ENCODE results near the gene DISP3.
A peak's percentile ranks its signal among the peaks of the same experiment; 100 is the strongest.

Gene DISP3

GRCh38 chr1:11478571-11479374, at the start of gene DISP3:
TSS of gene DISP3 (plus strand) at chr1:11479155. CDS start at chr1:11500993, 21,838 bp downstream.
- peak; percentile 39 to 68 (median 40) for DNase-seq (ENCODE audit: low read depth in 3 of 3)

GRCh38 chr1:11429226-11429625, 49.7 kb upstream of the DISP3 start:
- DNase-seq (ENCODE audit: low read depth in 3 of 3): no peak

- DNase-seq (ENCODE audit: low read depth in 3 of 3): no peak
Measured at GRCh38 chr1:11429935-11430334, 49.0 kb upstream of the DISP3 start.

GRCh38 chr1:11431941-11432507, 46.9 kb upstream of the DISP3 start:
- no peak for DNase-seq (ENCODE audit: low read depth in 3 of 3)

- DNase-seq (ENCODE audit: low read depth in 3 of 3): no peak
Measured at GRCh38 chr1:11432526-11432925, 46.4 kb upstream of the DISP3 start.

- no peak for DNase-seq (ENCODE audit: low read depth in 3 of 3)
Measured at GRCh38 chr1:11434501-11434900, 44.5 kb upstream of the DISP3 start.

- DNase-seq (ENCODE audit: low read depth in 3 of 3): no peak
Measured at GRCh38 chr1:11434926-11435325, 44.0 kb upstream of the DISP3 start.

GRCh38 chr1:11438996-11439395, 40.0 kb upstream of the DISP3 start:
- DNase-seq (ENCODE audit: low read depth in 3 of 3): no peak

- DNase-seq (ENCODE audit: low read depth in 3 of 3): no peak
Measured at GRCh38 chr1:11441211-11441952, 37.6 kb upstream of the DISP3 start.

- DNase-seq (ENCODE audit: low read depth in 3 of 3): no peak
Measured at GRCh38 chr1:11443043-11443442, 35.9 kb upstream of the DISP3 start.

- no peak for DNase-seq (ENCODE audit: low read depth in 3 of 3)
Measured at GRCh38 chr1:11443961-11444658, 34.8 kb upstream of the DISP3 start.

- DNase-seq (ENCODE audit: low read depth in 3 of 3): no peak
Measured at GRCh38 chr1:11444907-11445306, 34.0 kb upstream of the DISP3 start.

- DNase-seq (ENCODE audit: low read depth in 3 of 3): no peak
Measured at GRCh38 chr1:11447903-11448302, 31.1 kb upstream of the DISP3 start.

- no peak for DNase-seq (ENCODE audit: low read depth in 3 of 3)
Measured at GRCh38 chr1:11448373-11449099, 30.4 kb upstream of the DISP3 start.

- no peak for DNase-seq (ENCODE audit: low read depth in 3 of 3)
Measured at GRCh38 chr1:11449100-11449403, 29.9 kb upstream of the DISP3 start.

- no peak for DNase-seq (ENCODE audit: low read depth in 3 of 3)
Measured at GRCh38 chr1:11450310-11450709, 28.6 kb upstream of the DISP3 start.

GRCh38 chr1:11453742-11454491, 25.0 kb upstream of the DISP3 start:
- DNase-seq (ENCODE audit: low read depth in 3 of 3): no peak

- DNase-seq (ENCODE audit: low read depth in 3 of 3): no peak
Measured at GRCh38 chr1:11455967-11456570, 22.9 kb upstream of the DISP3 start.

GRCh38 chr1:11456965-11457364, 22.0 kb upstream of the DISP3 start:
- DNase-seq (ENCODE audit: low read depth in 3 of 3): no peak

GRCh38 chr1:11458811-11459275, 20.1 kb upstream of the DISP3 start:
- no peak for DNase-seq (ENCODE audit: low read depth in 3 of 3)
